ENCODE measurements around the gene CHD3. TPM values are rescaled to one million over a fixed set of nuclear protein-coding genes. Genes with fewer than 3 reads are reported as not detected.

CHD3 gene
- total RNA-seq, 1 donor from 2014 or later, result 12.8 TPM

DNA sequence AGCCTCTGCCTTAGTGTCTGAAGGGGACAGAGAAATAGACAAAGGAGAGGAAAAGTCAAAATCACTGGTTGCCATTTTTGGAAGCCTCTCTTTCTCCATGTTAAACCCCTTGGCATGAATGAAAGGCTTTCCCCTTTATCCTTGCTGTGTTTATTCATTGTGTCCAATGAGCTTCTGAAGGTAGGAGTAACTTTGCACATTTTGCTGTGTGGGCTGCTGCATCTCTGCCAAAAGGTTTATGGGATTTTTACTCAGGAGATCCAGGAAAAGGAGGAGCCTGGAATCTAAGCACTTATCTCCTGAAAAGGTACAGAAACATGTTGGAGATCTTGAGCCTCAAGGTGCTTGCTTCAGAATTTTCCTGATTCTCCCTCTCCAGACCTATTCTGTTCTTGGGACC lies 47.3 kb downstream of the CHD3 start:
- H3K4me1 Mint-ChIP-seq, result peaks cover 35% of the 10 kb centered on the region
- no peak overlapping the region for H3K4me3 Mint-ChIP-seq
- Histone ChIP-seq H3K27me3 (no peaks in the 10 kb centered on the region), H3K4me3 (no peak overlapping the region), H3K9ac (no peak overlapping the region), H3F3A (ENCODE audit: low read depth) (no peaks in the 10 kb centered on the region), H4K20me1 (ENCODE audit: low read depth) (peaks cover 14% of the 10 kb centered on the region), H3K36me3 (no peaks in the 10 kb centered on the region), H2AFZ (replicated peaks) (no peak overlapping the region), H3K4me2 (no peak overlapping the region), H3K4me1 (peaks cover 9% of the 10 kb centered on the region), H3K9me3 (ENCODE audit: low read depth) (no peaks in the 10 kb centered on the region), H3K27ac (no peak overlapping the region), H3K79me2 (ENCODE audit: low read depth) (peaks cover 10% of the 10 kb centered on the region)
- H3K27me3 Mint-ChIP-seq (ENCODE audit: insufficient read depth, low read depth), result peaks cover 3% of the 10 kb centered on the region
- no peaks in the 10 kb centered on the region for H3K9me3 Mint-ChIP-seq
- H3K36me3 Mint-ChIP-seq, result peaks cover 27% of the 10 kb centered on the region
- no peak overlapping the region for H3K27ac Mint-ChIP-seq
- no peak for DNase-seq (ENCODE audit: low spot score)
- TF ChIP-seq, protein P1, sequence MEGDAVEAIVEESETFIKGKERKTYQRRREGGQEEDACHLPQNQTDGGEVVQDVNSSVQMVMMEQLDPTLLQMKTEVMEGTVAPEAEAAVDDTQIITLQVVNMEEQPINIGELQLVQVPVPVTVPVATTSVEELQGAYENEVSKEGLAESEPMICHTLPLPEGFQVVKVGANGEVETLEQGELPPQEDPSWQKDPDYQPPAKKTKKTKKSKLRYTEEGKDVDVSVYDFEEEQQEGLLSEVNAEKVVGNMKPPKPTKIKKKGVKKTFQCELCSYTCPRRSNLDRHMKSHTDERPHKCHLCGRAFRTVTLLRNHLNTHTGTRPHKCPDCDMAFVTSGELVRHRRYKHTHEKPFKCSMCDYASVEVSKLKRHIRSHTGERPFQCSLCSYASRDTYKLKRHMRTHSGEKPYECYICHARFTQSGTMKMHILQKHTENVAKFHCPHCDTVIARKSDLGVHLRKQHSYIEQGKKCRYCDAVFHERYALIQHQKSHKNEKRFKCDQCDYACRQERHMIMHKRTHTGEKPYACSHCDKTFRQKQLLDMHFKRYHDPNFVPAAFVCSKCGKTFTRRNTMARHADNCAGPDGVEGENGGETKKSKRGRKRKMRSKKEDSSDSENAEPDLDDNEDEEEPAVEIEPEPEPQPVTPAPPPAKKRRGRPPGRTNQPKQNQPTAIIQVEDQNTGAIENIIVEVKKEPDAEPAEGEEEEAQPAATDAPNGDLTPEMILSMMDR (IDR thresholded peaks at IDR 0.05), result no peak
- TF ChIP-seq EZH2 (IDR thresholded peaks at IDR 0.05) (no peak), EZH2phosphoT487 (IDR thresholded peaks at IDR 0.05) (no peak)

DNA sequence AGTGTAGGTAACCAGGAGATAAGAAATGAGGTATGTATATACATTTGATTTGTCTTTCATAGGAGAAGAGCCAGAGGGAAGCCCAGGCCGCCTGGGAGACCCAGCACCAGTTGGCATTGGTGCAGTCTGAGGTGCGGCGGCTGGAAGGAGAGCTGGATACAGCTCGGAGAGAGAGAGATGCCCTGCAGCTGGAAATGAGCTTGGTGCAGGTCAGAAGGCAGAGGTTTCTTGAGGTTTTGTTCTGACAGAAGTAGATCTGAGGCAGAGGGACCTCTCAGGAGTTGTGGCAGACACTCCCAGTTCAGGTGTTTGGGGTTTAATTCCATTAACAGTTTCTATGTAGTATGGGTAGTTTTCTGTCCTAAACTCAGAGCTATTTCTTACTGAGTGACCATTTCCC lies 51.4 kb downstream of the CHD3 start:
- no peak for DNase-seq (ENCODE audit: low spot score)
- Histone ChIP-seq H3K36me3 (no peaks in the 10 kb centered on the region), H3K4me3 (no peak overlapping the region), H3K27me3 (no peaks in the 10 kb centered on the region), H3K27ac (no peak overlapping the region), H3F3A (ENCODE audit: low read depth) (no peaks in the 10 kb centered on the region), H3K4me1 (no peaks in the 10 kb centered on the region), H2AFZ (replicated peaks) (no peak overlapping the region), H4K20me1 (ENCODE audit: low read depth) (no peaks in the 10 kb centered on the region), H3K4me2 (no peak overlapping the region), H3K9me3 (ENCODE audit: low read depth) (no peaks in the 10 kb centered on the region), H3K79me2 (ENCODE audit: low read depth) (no peaks in the 10 kb centered on the region), H3K9ac (no peak overlapping the region)
- no peaks in the 10 kb centered on the region for H3K9me3 Mint-ChIP-seq
- H3K27ac Mint-ChIP-seq, result no peak overlapping the region
- H3K4me3 Mint-ChIP-seq, result no peak overlapping the region
- peaks cover 3% of the 10 kb centered on the region for H3K27me3 Mint-ChIP-seq (ENCODE audit: insufficient read depth, low read depth)
- H3K36me3 Mint-ChIP-seq, result peaks cover 35% of the 10 kb centered on the region
- TF ChIP-seq EZH2phosphoT487 (IDR thresholded peaks at IDR 0.05) (no peak), EZH2 (IDR thresholded peaks at IDR 0.05) (no peak)
- TF ChIP-seq, protein P1 (IDR thresholded peaks at IDR 0.05), result no peak
- peaks cover 3% of the 10 kb centered on the region for H3K4me1 Mint-ChIP-seq

DNA sequence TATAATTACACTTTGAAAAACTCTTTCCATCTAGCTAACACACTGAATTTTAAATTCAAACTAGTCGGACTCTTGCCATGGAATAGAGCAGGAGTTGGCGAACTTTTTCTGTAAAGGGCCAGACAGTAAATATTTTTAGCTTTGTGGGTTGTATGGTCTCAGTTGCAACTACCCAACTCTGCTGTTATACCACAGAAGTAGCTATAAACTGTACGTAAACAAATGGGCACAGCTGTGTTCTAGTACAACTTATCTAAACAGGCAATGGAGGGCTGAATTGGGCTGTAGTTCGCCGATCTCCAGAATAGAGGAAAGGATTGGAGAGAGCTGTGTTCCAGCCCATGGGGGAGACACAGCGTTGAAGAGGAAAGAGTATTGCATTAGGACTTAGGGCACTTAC lies 52.2 kb downstream of the CHD3 start:
- peaks cover 32% of the 10 kb centered on the region for H3K36me3 Mint-ChIP-seq
- H3K4me3 Mint-ChIP-seq, result no peak overlapping the region
- H3K4me3 ChIP-seq, result no peak overlapping the region
- H3K36me3 ChIP-seq, result no peaks in the 10 kb centered on the region
- TF ChIP-seq, protein P1 (IDR thresholded peaks at IDR 0.05), result no peak
- no peak for TF ChIP-seq EZH2 (IDR thresholded peaks at IDR 0.05)
- H3K27ac ChIP-seq, result no peak overlapping the region
- H3F3A ChIP-seq (ENCODE audit: low read depth), result no peaks in the 10 kb centered on the region
- no peak overlapping the region for H3K27ac Mint-ChIP-seq
- H3K27me3 Mint-ChIP-seq (ENCODE audit: insufficient read depth, low read depth), result peaks cover 2% of the 10 kb centered on the region
- no peaks in the 10 kb centered on the region for H3K27me3 ChIP-seq
- no peaks in the 10 kb centered on the region for H4K20me1 ChIP-seq (ENCODE audit: low read depth)
- no peak overlapping the region for H3K9ac ChIP-seq
- no peaks in the 10 kb centered on the region for H3K79me2 ChIP-seq (ENCODE audit: low read depth)
- H3K4me1 ChIP-seq, result no peaks in the 10 kb centered on the region
- H3K9me3 ChIP-seq (ENCODE audit: low read depth), result no peaks in the 10 kb centered on the region
- no peaks in the 10 kb centered on the region for H3K9me3 Mint-ChIP-seq
- H3K4me2 ChIP-seq, result no peak overlapping the region
- no peaks in the 10 kb centered on the region for H3K4me1 Mint-ChIP-seq
- DNase-seq (ENCODE audit: low spot score), result no peak
- H2AFZ ChIP-seq (replicated peaks), result no peak overlapping the region
